NCI-H2196 treated with DMSO at 0.1 percent for 48 hours (cell line): ENCODE measurements around the gene ARL14EP.

Source experiments
- DNase-seq: peaks from one replicate; lab custom pipeline; 2025; ENCODE audit not compliant: unreplicated experiment; lab: John Stamatoyannopoulos, UW

Gene ARL14EP

GRCh38 chr11:30377347-30377746 is 54.4 kb downstream of the ARL14EP start:
- DNase-seq, result no peak

GRCh38 chr11:30380846-30381245 is 57.9 kb downstream of the ARL14EP start:
- no peak for DNase-seq

GRCh38 chr11:30381879-30382278 is 59.0 kb downstream of the ARL14EP start:
- DNase-seq, result no peak
